Measurements from ENCODE around the gene KPNA5. TPM values are rescaled to one million over a fixed set of nuclear protein-coding genes. Genes with fewer than 3 reads are reported as not detected.

Gene KPNA5
- total RNA-seq, 1 donor from 2014 or later = 11.4 TPM

DNA sequence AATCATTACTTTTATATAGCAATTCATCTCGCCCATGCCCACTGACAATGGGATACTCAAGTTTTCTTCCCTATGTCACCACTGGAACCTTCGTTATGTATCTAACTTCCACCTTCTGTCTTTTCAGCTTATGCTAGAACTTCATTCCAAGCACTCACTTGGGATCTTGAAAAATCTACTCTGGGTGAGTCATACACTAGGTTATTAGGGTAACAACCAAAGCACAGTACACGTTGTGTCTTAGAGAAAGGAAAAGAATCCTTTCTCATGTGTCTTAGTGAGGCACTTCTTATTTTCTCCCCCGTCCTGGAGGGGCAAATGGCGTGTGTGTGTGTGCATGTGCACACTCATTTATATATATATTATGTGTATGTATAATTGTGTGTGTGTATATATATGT, 102.8 kb downstream of the KPNA5 start:
- Mint-ChIP-seq H3K4me3 (ENCODE audit: unreplicated experiment) (no peak overlapping the region), H3K4me1 (ENCODE audit: unreplicated experiment) (no peaks in the 10 kb centered on the region), H3K9me3 (ENCODE audit: unreplicated experiment) (no peaks in the 10 kb centered on the region), H3K27me3 (ENCODE audit: unreplicated experiment) (no peaks in the 10 kb centered on the region), H3K36me3 (ENCODE audit: low read depth, unreplicated experiment) (no peaks in the 10 kb centered on the region), H3K27ac (ENCODE audit: unreplicated experiment) (no peak overlapping the region)
- TF ChIP-seq, protein P1, sequence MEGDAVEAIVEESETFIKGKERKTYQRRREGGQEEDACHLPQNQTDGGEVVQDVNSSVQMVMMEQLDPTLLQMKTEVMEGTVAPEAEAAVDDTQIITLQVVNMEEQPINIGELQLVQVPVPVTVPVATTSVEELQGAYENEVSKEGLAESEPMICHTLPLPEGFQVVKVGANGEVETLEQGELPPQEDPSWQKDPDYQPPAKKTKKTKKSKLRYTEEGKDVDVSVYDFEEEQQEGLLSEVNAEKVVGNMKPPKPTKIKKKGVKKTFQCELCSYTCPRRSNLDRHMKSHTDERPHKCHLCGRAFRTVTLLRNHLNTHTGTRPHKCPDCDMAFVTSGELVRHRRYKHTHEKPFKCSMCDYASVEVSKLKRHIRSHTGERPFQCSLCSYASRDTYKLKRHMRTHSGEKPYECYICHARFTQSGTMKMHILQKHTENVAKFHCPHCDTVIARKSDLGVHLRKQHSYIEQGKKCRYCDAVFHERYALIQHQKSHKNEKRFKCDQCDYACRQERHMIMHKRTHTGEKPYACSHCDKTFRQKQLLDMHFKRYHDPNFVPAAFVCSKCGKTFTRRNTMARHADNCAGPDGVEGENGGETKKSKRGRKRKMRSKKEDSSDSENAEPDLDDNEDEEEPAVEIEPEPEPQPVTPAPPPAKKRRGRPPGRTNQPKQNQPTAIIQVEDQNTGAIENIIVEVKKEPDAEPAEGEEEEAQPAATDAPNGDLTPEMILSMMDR (IDR thresholded peaks at IDR 0.05; ENCODE audit: unreplicated experiment) = no peak
- DNase-seq (ENCODE audit: low spot score) = no peak

Other genes starting within 250 kb of the KPNA5 start
- 1.3 TPM for gene CALHM6, start 219.8 kb upstream of the KPNA5 start, total RNA-seq (ENCODE audit: unreplicated experiment)
- 7.2 TPM for gene CALHM5, start 169.6 kb upstream of the KPNA5 start, total RNA-seq (ENCODE audit: unreplicated experiment)
- not detected for gene TRAPPC3L, start 135.5 kb upstream of the KPNA5 start, total RNA-seq (ENCODE audit: unreplicated experiment)
- gene CALHM4, start 127.5 kb upstream of the KPNA5 start, total RNA-seq (ENCODE audit: unreplicated experiment) = not detected
- gene RWDD1, start 109.7 kb upstream of the KPNA5 start, total RNA-seq (ENCODE audit: unreplicated experiment) = 38.0 TPM
- gene RSPH4A, start 64.7 kb upstream of the KPNA5 start, total RNA-seq (ENCODE audit: unreplicated experiment) = 1.3 TPM
- 21.2 TPM for gene ZUP1, start 12.4 kb upstream of the KPNA5 start, total RNA-seq (ENCODE audit: unreplicated experiment)
- 1.5 TPM for gene FAM162B, start 84.5 kb downstream of the KPNA5 start, total RNA-seq (ENCODE audit: unreplicated experiment)
- gene GPRC6A, start 147.9 kb downstream of the KPNA5 start, total RNA-seq (ENCODE audit: unreplicated experiment) = not detected
- gene RFX6, start 196.0 kb downstream of the KPNA5 start, total RNA-seq (ENCODE audit: unreplicated experiment) = not detected

Data from endothelial cell (in vitro differentiated cells).